ENCODE data around the gene XYLT2. TPM values are rescaled to one million over a fixed set of nuclear protein-coding genes. Genes with fewer than 3 reads are reported as not detected.

Gene XYLT2
- total and polyA plus RNA-seq, 2 of the 8 experiments (the other 6 are each of a cell fraction or from before 2014, with no cell fraction given), result 28.0 to 29.9 TPM

- Histone ChIP-seq H3K4me2 (ENCODE audit: insufficient read depth in 1 of 2, low read depth in 2 of 2, low read length in 2 of 2) (no peak overlapping the region; a peak in 1 of 4 replicates), H2BK12ac (ENCODE audit: low read depth, low read length) (no peak overlapping the region), H2AK5ac (ENCODE audit: low read depth, low read length) (no peak overlapping the region), H2BK15ac (ENCODE audit: low read length) (no peak overlapping the region), H3K9me3 (ENCODE audit: insufficient read depth in 2 of 2, low read depth in 1 of 2, low read length in 1 of 2) (0 out of 4 replicates have a peak, but pooled peaks cover 0 to 3% of the 10 kb centered on the region in 2 experiments), H3K23me2 (ENCODE audit: low read depth, low read length) (no peaks in the 10 kb centered on the region), H3K14ac (ENCODE audit: insufficient read length) (no peak overlapping the region), H2BK5ac (ENCODE audit: low read depth, low read length) (no peak overlapping the region), H4K5ac (ENCODE audit: insufficient read length, low read depth, low read length) (no peak overlapping the region), H3K27ac (ENCODE audit: low read depth, low read length) (no peak overlapping the region), H4K91ac (replicated peaks; ENCODE audit: insufficient read length, low read length) (no peak overlapping the region), H3K79me1 (ENCODE audit: low read depth, low read length) (no peaks in the 10 kb centered on the region), H3K18ac (ENCODE audit: extremely low read depth, low read length) (no peak overlapping the region), H2BK120ac (replicated peaks; ENCODE audit: low read depth, low read length) (no peak overlapping the region), H3K9ac (replicated peaks in 1 of 4; ENCODE audit: extremely low read depth in 1 of 4, low read depth in 3 of 4, low read length in 3 of 4) (no peak overlapping the region), H3K4me3 (ENCODE audit: extremely low read depth in 1 of 4, insufficient read depth in 2 of 4, low read depth in 3 of 4, low read length in 4 of 4) (no peak overlapping the region), H4K8ac (ENCODE audit: extremely low read depth, insufficient read depth, low read length) (no peak overlapping the region), H2BK20ac (ENCODE audit: low read length) (no peak overlapping the region), H3K4me1 (replicated peaks in 1 of 4; ENCODE audit: control insufficient read depth in 3 of 4, insufficient read depth in 4 of 4, low read length in 3 of 4) (peaks cover 2 to 12% (median 7%) of the 10 kb centered on the region in 4 experiments; a peak in 4 of 7 replicates), H3K23ac (ENCODE audit: insufficient read length) (no peak overlapping the region), H3K4ac (replicated peaks; ENCODE audit: insufficient read length, low read depth, low read length) (no peak overlapping the region), H3K56ac (replicated peaks; ENCODE audit: insufficient read length, low read depth, low read length) (no peak overlapping the region), H3K27me3 (replicated peaks in 1 of 4; ENCODE audit: control insufficient read depth in 3 of 4, extremely low read depth in 1 of 4, insufficient read depth in 3 of 4, low read length in 3 of 4) (no peaks in the 10 kb centered on the region), H3K36me3 (ENCODE audit: control insufficient read depth in 2 of 4, insufficient read depth in 4 of 4, low read length in 3 of 4) (no peaks in the 10 kb centered on the region), H4K20me1 (replicated peaks in 1 of 2; ENCODE audit: control insufficient read depth in 1 of 2, insufficient read depth in 2 of 2, low read length in 2 of 2) (no peaks in the 10 kb centered on the region), H2AFZ (ENCODE audit: low read length) (no peak overlapping the region), H3K79me2 (ENCODE audit: control insufficient read depth in 1 of 2, insufficient read depth in 2 of 2, low read length in 2 of 2) (no peaks in the 10 kb centered on the region)
- CTCF ChIA-PET (ENCODE audit: partially characterized antibody), result interaction anchor here (0.6 to 6.4 kb wide), 8 partner anchors 14 to 172 kb away, joined by 3 to 47 read pairs (median 4); partner anchors contain the start of gene COL1A1
- DNase-seq (ENCODE audit: low read depth in 1 of 2, low spot score in 2 of 2), result no peak
- no peak for FAIRE-seq
- POLR2A ChIA-PET (ENCODE audit: partially characterized antibody), result interaction anchor here (1.2 to 1.4 kb wide), 2 partner anchors 45 to 54 kb away, joined by 3 read pairs; no protein-coding TSS in a partner anchor
- TF ChIP-seq CTBP2 (IDR thresholded peaks at IDR 0.05; ENCODE audit: borderline replicate concordance, insufficient read depth, insufficient read length, low read length) (no peak), RXRA (IDR thresholded peaks at IDR 0.05; ENCODE audit: insufficient read depth, low read depth, low read length) (no peak), CREB1 (IDR thresholded peaks at IDR 0.05) (no peak), KDM4A (IDR thresholded peaks at IDR 0.05; ENCODE audit: low read depth, low read length, severe bottlenecking) (no peak), BCL11A (IDR thresholded peaks at IDR 0.05; ENCODE audit: low read depth in 2 of 2, low read length in 2 of 2) (no peak), ASH2L (IDR thresholded peaks at IDR 0.05; ENCODE audit: low read length) (no peak), CBX8 (IDR thresholded peaks at IDR 0.05; ENCODE audit: borderline replicate concordance, low read depth, low read length) (no peak), TCF12 (IDR thresholded peaks at IDR 0.05; ENCODE audit: low read depth, low read length) (no peak), JUND (IDR thresholded peaks at IDR 0.05; ENCODE audit: low read length) (no peak), JUN (IDR thresholded peaks at IDR 0.05; ENCODE audit: low read depth, low read length) (no peak), SAP30 (IDR thresholded peaks at IDR 0.05; ENCODE audit: insufficient read depth, insufficient replicate concordance, low read length) (no peak), POU5F1 (IDR thresholded peaks at IDR 0.05; ENCODE audit: low read depth, low read length) (no peak), ZNF274 (IDR thresholded peaks at IDR 0.05; ENCODE audit: borderline replicate concordance, extremely low read depth, low read length) (no peak)
- 95% methylated on average over 1 of the region's 1 CpG; no CpG with 5 or more reads in 1 of the 2 experiments for WGBS, 2 experiments (ENCODE audit: extremely low coverage in 1 of 2, insufficient coverage in 1 of 2, insufficient read length in 1 of 2, insufficient replicate concordance in 2 of 2, low coverage in 1 of 2, low lambda C conversion rate in 2 of 2, missing lambda C conversion rate in 1 of 2)
Measured at GRCh38 chr17:50311112-50311460, 34.8 kb upstream of the XYLT2 start.
